ENCODE measurements around the gene PXN.
"Not testable (repeated sequence)": the region's sequence is repeated elsewhere in the genome, so short reads cannot be mapped to it uniquely, and the experiment has no call there.

- not testable (repeated sequence) for TF ChIP-seq POLR2A, CTCF (IDR thresholded peaks at IDR 0.05)
Observed at GRCh38 chr12:120246705-120247104, 18.8 kb downstream of the PXN start.
